Stimulated activated effector memory CD8-positive, alpha-beta T cell treated with anti-CD3 and anti-CD28 coated beads, Interleukin-12 subunit alpha, Interleukin-12 subunit beta, amount 100 ng/mL, for 72 hours (primary cell): ENCODE results near the gene SCFD2.

ENCODE experiments used
- ATAC-seq: fragments of 150-1000 bp; cut with Tn5 transposase; 2 replicates; pipeline ENCODE4 v1.10.0; 2021
- DNase-seq, 2 donors: peaks; one replicate each; pipeline ENCODE4 v3.0.0; 2021 to 2022; ENCODE audit warnings: low spot score in 2 of 2
- H3K27ac Mint-ChIP-seq: one replicate; pipeline ENCODE4 v1.8.0; 2022; ENCODE audit warnings: mild to moderate bottlenecking, mixed read lengths
- H3K36me3 Mint-ChIP-seq: one replicate; pipeline ENCODE4 v1.8.0; 2022; ENCODE audit warnings: mild to moderate bottlenecking, mixed read lengths
- H3K4me1 Mint-ChIP-seq: one replicate; pipeline ENCODE4 v1.8.0; 2022; ENCODE audit warnings: mixed read lengths
- H3K4me3 Mint-ChIP-seq: one replicate; pipeline ENCODE4 v1.8.0; 2022; ENCODE audit warnings: mild to moderate bottlenecking, mixed read lengths
- H3K9me3 Mint-ChIP-seq: one replicate; pipeline ENCODE4 v1.8.0; 2022; ENCODE audit warnings: mixed read lengths

The SCFD2 gene

DNA sequence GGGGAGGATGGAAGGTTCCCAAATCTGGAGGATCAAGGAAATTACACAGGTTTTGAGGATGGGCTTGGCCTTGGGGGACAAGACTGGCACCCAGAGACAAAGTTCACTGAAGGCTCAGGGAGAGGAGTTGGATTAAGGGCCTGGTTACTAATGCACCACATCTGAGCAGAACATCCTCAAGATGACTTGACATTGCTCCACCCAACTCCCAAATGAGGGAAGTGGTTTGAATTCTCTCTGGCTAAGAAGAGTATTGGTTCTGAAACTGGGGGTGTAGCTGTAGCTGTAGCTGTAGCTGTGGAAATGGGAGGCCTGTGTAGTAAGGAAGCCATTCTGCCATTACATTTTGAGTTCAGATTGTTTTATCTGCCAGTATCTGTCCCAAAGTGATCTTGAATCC, 374.4 kb downstream of the SCFD2 start:
- no peak overlapping the region for H3K27ac Mint-ChIP-seq
- H3K4me1 Mint-ChIP-seq, result no peaks in the 10 kb centered on the region
- H3K9me3 Mint-ChIP-seq, result no peaks in the 10 kb centered on the region
- no peak overlapping the region for H3K4me3 Mint-ChIP-seq
- DNase-seq, result no peak
- H3K36me3 Mint-ChIP-seq, result no peaks in the 10 kb centered on the region
- ATAC-seq, result no peak

DNA sequence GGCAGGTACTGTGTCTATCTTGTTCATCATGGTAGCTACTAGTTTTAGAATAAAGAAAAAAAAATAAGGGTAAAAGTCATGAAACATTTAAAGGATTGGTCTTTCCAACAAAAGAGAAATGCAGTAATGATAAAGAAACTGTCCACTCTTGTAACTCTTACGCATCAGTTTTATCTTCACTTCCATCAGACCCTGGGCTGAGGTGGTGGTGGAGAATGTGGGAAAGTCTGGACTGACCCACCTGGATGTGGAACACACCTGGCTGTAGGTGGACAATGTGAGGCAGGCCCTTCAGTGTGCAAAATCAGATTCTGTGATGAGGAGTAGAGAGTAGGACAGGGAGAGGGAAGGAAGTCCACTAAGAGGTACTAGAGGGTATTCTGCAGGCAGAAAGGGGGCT, 375.2 kb downstream of the SCFD2 start:
- no peak overlapping the region for H3K4me3 Mint-ChIP-seq
- H3K9me3 Mint-ChIP-seq, result no peaks in the 10 kb centered on the region
- no peak for DNase-seq
- H3K27ac Mint-ChIP-seq, result no peak overlapping the region
- H3K36me3 Mint-ChIP-seq, result no peaks in the 10 kb centered on the region
- H3K4me1 Mint-ChIP-seq, result no peaks in the 10 kb centered on the region
- ATAC-seq, result no peak

DNA sequence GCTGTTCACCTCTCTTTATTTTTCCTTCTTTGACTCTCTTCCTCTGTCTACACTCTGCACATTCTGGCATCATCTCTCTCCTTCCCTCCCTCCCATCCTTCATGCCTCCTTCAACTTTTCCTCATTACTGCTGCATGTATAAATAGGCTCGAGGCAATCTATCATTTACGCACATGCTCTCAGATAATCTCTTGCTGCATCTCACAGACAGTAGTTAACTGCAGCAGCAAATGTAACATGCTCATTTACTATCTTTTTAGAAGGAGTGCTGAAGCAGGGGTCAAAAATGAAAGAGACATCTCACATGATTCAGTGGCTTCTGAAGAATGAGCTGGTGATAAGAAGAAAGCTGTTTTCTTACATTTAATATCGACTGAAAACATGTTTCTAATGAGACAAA, 376.0 kb downstream of the SCFD2 start:
- ATAC-seq (no peak), DNase-seq (no peak)
- no peak overlapping the region for H3K4me3 Mint-ChIP-seq
- no peaks in the 10 kb centered on the region for H3K36me3 Mint-ChIP-seq
- H3K9me3 Mint-ChIP-seq, result no peaks in the 10 kb centered on the region
- no peak overlapping the region for H3K27ac Mint-ChIP-seq
- H3K4me1 Mint-ChIP-seq, result no peaks in the 10 kb centered on the region

DNA sequence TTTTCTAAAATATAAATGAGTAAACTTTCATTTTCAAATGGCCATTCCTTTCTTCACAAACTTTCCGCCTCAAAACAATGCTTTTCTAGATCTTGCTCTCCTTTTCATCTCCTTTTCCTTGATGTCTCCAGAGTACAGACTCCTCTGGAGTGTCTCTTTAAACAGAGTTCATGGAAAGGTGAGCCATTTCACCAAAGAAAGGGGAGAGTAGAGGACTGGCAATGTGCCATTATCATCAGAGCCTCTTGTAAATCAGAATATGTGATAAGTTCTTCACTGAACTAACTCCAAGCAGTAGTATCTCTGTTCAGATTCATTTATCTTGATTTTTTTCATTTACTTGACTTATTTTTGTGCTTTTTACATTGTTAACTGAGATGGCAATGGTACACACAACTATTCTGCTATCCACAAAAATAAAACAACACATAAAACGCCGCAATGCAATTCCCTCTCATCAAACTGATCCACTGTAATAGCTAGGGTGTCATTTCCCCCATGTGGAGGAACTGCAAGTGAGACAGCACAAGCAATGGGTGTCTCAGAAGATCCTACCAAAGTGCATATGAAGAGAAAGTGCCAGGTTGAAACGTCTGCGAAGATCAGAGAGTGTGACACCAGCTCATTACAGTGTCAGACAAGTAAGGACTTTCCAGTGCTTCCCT, 378.3 kb downstream of the SCFD2 start:
- no peak overlapping the region for H3K4me3 Mint-ChIP-seq
- H3K36me3 Mint-ChIP-seq, result no peaks in the 10 kb centered on the region
- H3K9me3 Mint-ChIP-seq, result no peaks in the 10 kb centered on the region
- DNase-seq (no peak), ATAC-seq (no peak)
- no peaks in the 10 kb centered on the region for H3K4me1 Mint-ChIP-seq
- no peak overlapping the region for H3K27ac Mint-ChIP-seq

DNA sequence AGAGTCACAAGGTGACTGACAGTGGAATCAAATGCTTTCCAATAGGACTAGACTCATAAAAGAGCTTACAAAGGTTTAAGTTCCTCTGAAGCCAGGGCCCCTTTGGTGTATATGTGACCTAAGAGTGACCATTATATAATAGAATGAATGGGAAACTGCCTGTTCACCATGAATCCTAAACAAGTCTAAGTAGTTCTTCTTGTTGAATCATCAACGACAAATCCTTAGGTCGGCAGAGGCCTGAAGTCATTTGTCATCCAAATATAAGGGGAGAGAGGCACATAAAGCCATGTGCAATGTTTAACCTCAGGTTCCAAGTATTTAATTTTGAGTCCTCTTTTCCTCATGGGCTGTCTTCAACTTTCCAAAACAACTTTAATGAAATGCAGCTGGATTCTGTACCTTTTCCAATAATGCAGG, 381.4 kb downstream of the SCFD2 start:
- Mint-ChIP-seq H3K36me3 (no peaks in the 10 kb centered on the region), H3K9me3 (no peaks in the 10 kb centered on the region), H3K27ac (no peak overlapping the region), H3K4me3 (no peak overlapping the region), H3K4me1 (no peaks in the 10 kb centered on the region)
- no peak for ATAC-seq
- no peak for DNase-seq

DNA sequence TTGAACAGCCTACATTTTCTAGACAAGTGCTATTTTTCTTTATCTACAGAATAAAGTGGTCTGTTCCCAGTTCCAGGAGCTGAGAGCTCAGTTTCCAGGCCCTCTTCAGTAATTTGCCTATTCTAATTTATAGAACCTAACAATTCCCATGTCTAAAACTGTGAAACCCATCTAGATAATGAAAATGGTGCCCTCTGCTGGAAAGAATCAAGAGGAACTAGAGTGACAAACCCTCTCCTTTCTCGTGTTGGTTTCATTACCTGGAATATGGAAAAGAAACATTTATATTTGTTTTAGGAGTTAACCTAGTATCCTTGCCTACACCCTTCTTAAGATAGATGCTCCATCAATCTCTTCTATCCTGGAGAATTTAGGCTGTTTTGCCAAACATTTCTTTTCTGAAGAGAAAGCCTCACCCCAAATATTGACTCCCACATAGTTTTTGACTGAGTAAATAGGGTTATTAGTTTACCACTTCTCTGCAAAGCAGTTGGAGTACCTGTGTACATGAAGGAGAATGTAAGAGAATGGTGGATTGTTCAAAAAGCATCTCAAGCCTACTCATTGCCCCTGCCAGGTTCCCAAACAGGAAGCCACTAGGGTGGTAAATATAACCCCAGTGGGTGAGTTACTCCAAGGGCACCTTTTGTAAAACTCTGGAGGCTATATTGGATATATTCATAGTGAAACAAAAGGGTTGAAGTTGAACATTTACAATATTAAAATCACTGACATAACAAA, 382.1 kb downstream of the SCFD2 start:
- ATAC-seq (peak; percentile 40), DNase-seq (no peak)
- Mint-ChIP-seq H3K27ac (no peak overlapping the region), H3K4me1 (no peaks in the 10 kb centered on the region), H3K4me3 (no peak overlapping the region), H3K36me3 (no peaks in the 10 kb centered on the region), H3K9me3 (no peaks in the 10 kb centered on the region)

DNA sequence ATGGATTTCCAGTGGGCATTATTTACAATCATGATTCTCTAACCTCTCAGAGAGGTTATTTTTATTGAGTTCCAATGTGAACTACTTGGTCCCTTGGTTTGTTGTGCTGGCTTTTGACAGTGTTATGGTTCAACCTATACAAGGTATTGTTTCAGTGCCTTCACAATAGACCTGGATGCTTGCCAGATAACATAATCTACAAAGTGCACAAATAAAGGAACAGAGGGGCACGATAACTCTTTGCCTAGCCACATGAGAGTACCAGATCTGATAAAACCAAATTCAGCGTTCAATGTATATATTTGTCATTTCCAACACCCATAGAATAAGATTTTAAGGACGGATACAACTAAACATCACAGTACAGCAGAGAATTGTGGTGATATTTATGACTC, 382.9 kb downstream of the SCFD2 start:
- H3K36me3 Mint-ChIP-seq, result no peaks in the 10 kb centered on the region
- H3K4me3 Mint-ChIP-seq, result no peak overlapping the region
- H3K27ac Mint-ChIP-seq, result no peak overlapping the region
- no peaks in the 10 kb centered on the region for H3K9me3 Mint-ChIP-seq
- no peaks in the 10 kb centered on the region for H3K4me1 Mint-ChIP-seq
- no peak for DNase-seq
- ATAC-seq, result no peak

DNA sequence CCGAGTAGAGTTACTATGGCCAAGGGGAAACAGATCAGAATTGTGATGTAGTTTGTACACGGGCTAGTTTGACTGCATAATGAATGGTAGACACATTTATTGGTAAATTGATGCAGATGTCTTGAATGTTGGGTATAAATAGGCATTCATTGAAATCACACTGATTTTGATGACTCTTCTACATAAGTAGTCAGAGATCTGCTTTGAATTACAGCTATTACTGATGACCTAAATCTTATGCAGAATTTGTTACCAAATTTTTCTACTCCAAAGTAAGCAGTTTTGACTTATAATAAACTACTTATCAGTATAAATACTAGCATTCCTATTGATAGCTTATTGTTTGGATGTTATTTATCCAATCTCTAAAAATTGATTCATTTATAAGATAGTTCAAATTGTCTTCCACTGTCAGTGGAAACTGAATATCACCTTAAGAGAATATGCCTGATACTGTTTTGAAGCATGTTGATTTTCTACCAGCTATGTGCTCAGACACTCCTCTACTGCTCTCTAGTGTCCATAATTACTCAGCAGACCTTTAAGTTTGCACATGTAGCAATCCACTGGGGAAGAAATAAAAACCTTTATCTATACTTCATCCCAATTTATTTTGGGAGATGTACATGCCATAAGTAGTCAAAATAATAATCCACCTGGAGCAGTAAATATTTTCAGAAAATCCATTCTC, 383.5 kb downstream of the SCFD2 start:
- no peak overlapping the region for H3K27ac Mint-ChIP-seq
- no peak for ATAC-seq
- no peaks in the 10 kb centered on the region for H3K36me3 Mint-ChIP-seq
- H3K9me3 Mint-ChIP-seq, result no peaks in the 10 kb centered on the region
- H3K4me1 Mint-ChIP-seq, result no peaks in the 10 kb centered on the region
- no peak overlapping the region for H3K4me3 Mint-ChIP-seq
- DNase-seq, result no peak

DNA sequence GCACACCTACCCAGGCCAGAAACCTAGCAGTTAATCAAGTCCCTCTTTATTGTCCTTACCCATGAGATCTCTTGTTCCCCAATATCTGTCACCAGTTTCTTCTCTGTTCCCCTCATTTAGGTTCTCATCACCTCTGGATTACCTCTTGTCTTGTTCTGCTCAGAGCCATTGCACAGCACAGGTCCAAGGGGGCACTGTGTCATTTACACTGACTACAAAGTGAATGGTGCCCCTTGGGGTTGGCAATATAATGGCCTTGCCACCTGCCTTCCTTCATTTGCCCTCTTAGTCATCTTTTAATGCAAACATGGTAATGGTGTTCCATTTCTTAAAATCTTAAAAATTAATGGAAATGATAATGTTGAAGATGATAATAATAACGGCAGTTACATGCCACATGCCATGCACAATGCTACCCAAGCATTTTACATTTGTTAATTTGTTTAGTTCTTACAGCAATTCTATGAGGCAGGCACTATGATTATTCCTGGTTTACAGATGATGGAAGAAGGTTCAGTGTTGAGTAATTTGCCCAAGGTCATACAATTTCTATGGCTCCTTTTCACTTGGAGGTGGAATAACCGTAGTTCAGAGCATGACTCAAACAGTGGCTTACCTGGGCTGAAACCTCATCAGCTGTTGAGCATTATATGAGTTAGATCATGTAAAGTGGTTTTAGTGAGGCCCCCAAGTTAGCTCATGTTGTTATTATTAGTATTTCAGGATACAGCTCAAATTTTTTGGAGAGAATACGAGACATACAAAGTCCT, 385.9 kb downstream of the SCFD2 start:
- Mint-ChIP-seq H3K4me1 (no peaks in the 10 kb centered on the region), H3K9me3 (no peaks in the 10 kb centered on the region), H3K4me3 (no peak overlapping the region), H3K36me3 (no peaks in the 10 kb centered on the region), H3K27ac (no peak overlapping the region)
- no peak for DNase-seq
- no peak for ATAC-seq

DNA sequence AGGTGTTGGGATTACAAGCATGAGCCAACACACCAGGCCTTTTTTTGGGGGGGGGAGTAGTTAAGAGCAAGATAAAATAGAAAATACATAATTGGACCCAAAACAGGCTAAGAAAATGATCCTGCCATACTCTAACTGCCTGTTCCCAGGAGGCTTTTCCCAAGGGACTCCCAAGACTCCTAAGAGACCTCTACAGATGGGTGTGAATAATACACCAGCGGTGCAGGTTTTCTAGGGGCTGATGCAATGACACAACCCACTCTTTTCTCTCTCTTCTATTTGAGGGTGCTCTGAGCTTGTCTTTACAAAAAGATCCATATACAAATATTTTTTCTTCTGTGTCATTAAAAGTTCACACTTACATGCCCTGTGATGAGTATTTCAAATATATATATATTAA, 386.8 kb downstream of the SCFD2 start:
- H3K9me3 Mint-ChIP-seq, result no peaks in the 10 kb centered on the region

DNA sequence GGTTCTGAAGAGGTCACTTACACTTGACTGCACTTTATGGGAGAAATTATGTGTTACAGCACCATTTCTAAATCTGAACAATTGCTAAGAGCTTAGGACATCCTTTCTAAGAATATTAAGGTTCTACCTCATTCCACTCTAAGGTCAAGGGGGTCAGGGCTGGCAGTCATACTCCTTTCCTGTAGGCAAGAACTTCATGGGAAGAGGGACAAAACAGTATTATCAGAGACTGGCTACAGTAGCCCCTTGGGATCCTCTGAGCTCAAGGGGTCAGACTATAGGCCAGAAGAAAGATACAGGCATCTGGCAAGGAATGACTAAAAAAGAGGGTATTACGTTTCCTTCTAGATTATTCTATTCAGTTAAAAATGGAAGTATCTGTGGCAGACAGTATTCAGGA, 388.6 kb downstream of the SCFD2 start:
- H3K36me3 Mint-ChIP-seq, result no peaks in the 10 kb centered on the region
- H3K27ac Mint-ChIP-seq, result peak overlapping the region; percentile 27
- no peaks in the 10 kb centered on the region for H3K9me3 Mint-ChIP-seq
- DNase-seq, result no peak
- ATAC-seq, result no peak
- H3K4me3 Mint-ChIP-seq, result no peak overlapping the region
- H3K4me1 Mint-ChIP-seq, result peaks cover 4% of the 10 kb centered on the region

More for the DNA sequence above, 386.8 kb downstream of the SCFD2 start:
- Mint-ChIP-seq H3K27ac (no peak overlapping the region), H3K36me3 (no peaks in the 10 kb centered on the region), H3K4me3 (no peak overlapping the region), H3K4me1 (no peaks in the 10 kb centered on the region)
- ATAC-seq (no peak), DNase-seq (no peak)

DNA sequence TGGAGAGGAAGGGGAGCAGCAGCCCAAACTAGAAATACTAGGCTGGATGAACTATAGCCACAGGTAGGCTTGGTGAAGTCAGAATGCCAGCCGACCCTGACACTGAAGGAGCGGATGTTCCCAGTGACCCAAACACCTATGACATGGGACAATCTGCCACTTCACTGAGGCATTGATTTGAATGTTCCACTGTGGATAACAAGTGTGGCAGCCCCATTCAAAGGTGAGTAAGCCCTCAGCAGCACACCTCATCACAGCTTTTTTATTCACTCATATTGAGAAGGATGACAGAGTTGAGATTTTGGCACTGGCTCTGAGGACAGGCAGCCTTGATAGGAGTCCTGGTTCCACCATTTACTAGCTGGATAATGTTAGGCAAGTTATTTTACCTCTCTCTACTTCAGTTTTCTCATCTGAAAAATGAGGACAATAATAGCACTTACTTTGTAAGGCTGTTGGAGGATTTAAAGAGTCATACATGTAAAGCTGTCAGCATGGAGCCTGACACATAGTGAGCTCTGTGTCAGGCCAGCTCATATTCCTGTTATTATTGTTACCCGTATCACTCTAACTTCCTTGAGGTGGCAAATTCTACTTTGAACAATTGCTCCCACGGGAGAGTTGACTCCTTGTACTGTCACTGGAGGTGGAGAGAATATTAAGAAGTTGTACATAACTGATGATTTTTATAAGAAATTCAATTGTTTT, 389.2 kb downstream of the SCFD2 start:
- Mint-ChIP-seq H3K4me1 (peaks cover 4% of the 10 kb centered on the region), H3K9me3 (no peaks in the 10 kb centered on the region), H3K4me3 (no peak overlapping the region), H3K36me3 (no peaks in the 10 kb centered on the region), H3K27ac (peak overlapping the region; percentile 27)
- ATAC-seq, result peak; percentile 95
- DNase-seq, result no peak

DNA sequence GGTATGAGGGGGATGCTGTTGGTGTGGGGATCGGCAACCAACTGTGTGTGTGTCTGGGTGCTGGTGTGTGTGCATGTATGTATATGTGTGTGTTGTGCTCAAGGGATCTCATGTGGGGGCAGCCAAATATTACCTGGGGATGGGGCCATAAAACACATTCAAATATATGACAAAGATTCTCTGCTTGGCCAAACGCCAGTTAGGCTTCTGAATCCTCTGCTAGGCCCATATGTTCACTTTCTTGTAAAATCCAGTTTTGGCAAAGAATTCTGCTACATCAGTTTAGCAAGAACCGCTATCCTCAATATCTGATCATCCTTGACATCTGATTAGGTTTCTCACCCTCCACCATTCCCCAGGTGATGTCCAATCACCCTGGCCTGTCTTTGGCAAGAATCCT, 397.2 kb downstream of the SCFD2 start:
- peaks cover 9% of the 10 kb centered on the region for H3K4me1 Mint-ChIP-seq
- DNase-seq, result no peak
- H3K4me3 Mint-ChIP-seq, result no peak overlapping the region
- no peak overlapping the region for H3K27ac Mint-ChIP-seq
- H3K36me3 Mint-ChIP-seq, result no peaks in the 10 kb centered on the region
- no peak for ATAC-seq
- peaks cover 3% of the 10 kb centered on the region for H3K9me3 Mint-ChIP-seq

DNA sequence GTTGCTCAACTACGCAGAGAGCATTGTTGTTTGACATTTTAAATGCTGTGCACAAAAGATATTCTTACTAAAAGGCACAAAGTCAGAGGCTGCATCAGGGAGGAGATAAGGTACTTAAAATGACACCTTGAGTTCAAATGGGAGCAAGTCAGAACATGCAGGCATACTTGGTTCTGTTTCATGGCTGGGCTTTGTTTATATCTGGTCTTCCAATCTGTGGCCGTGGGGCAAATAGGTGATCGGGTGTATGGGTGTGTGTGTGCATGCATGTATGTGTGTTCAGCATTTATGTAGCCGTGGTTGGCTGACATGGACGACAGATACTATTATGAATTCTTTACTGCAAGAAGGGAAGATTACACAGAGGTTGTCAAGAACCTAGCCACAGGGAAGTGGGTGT, 397.6 kb downstream of the SCFD2 start:
- Mint-ChIP-seq H3K9me3 (peaks cover 3% of the 10 kb centered on the region), H3K4me3 (no peak overlapping the region), H3K36me3 (no peaks in the 10 kb centered on the region), H3K4me1 (peaks cover 9% of the 10 kb centered on the region), H3K27ac (no peak overlapping the region)
- ATAC-seq, result no peak
- DNase-seq, result no peak

DNA sequence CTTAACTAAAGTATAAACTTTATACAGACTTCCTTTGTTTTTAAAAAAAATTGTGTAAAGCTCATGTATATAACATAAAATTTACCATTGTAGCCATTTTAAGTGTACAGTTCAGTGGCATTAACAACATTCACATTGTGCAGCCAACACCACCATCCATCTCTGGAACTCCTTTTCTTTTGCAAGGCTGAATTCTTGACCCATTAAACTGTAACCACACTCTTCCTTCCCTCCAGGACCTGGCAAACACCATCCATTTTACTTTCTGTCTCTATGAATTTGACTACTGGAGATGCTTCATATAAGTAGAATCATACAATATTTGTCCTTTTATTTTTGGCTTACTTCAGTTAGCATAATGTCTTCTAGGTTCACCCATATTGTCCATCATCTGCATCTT, 399.1 kb downstream of the SCFD2 start:
- no peak overlapping the region for H3K4me3 Mint-ChIP-seq
- H3K4me1 Mint-ChIP-seq, result peaks cover 5% of the 10 kb centered on the region
- H3K9me3 Mint-ChIP-seq, result peaks cover 3% of the 10 kb centered on the region
- H3K36me3 Mint-ChIP-seq, result no peaks in the 10 kb centered on the region
- ATAC-seq (no peak), DNase-seq (no peak)
- H3K27ac Mint-ChIP-seq, result no peak overlapping the region
